ENCODE results near the gene HOXD4.

Gene HOXD4

DNA sequence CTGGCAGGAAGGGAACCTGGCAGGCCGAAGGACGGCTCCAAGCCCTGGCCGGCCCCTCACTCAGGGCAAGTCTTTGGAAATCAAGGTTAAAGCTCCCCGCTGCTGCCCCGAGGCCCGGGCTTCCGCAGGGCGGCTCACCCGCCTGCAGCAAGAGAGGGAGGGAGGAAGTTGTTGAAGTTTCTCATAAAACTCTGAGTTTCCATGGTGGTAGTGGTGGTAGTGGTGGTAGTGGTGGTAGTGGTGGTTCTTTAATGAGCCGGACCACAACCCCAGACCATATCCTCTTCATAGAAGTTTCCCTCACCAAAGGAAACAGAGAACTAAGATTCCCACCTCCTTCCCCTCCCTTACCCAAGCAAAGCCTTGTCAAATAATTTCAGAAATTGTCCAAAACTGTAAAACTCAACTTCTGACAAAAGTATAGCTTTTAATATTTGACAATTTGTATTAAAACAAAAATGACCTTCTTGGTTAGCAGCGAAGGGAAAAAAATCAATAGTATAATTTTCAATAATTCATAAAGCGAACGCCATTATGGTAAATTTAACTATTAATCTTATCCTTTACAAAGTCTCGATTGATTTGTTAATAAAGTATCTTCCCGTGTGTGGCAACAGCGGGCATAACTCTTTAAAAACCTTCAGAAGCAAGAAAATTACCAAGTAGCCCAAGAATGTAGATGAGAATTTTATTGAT is 36.3 kb upstream of the HOXD4 start:
- Histone ChIP-seq H3K4me1 (ENCODE audit: low read length) (peaks cover 8% of the 10 kb centered on the region), H3K9ac (ENCODE audit: low read length) (no peak overlapping the region), H3K79me2 (ENCODE audit: low read length) (no peaks in the 10 kb centered on the region), H3K9me3 (ENCODE audit: insufficient read depth, low read length) (no peaks in the 10 kb centered on the region), H3K4me2 (ENCODE audit: low read length) (no peak overlapping the region), H3K4me3 (ENCODE audit: low read length) (no peak overlapping the region), H4K20me1 (ENCODE audit: insufficient read depth, low read length) (no peaks in the 10 kb centered on the region), H2AFZ (ENCODE audit: low read depth, low read length) (no peak overlapping the region), H3K27ac (ENCODE audit: low read length) (no peak overlapping the region), H3K27me3 (ENCODE audit: low read depth, low read length) (no peaks in the 10 kb centered on the region), H3K36me3 (replicated peaks; ENCODE audit: low read depth, low read length) (no peaks in the 10 kb centered on the region)
- TF ChIP-seq, protein P1, sequence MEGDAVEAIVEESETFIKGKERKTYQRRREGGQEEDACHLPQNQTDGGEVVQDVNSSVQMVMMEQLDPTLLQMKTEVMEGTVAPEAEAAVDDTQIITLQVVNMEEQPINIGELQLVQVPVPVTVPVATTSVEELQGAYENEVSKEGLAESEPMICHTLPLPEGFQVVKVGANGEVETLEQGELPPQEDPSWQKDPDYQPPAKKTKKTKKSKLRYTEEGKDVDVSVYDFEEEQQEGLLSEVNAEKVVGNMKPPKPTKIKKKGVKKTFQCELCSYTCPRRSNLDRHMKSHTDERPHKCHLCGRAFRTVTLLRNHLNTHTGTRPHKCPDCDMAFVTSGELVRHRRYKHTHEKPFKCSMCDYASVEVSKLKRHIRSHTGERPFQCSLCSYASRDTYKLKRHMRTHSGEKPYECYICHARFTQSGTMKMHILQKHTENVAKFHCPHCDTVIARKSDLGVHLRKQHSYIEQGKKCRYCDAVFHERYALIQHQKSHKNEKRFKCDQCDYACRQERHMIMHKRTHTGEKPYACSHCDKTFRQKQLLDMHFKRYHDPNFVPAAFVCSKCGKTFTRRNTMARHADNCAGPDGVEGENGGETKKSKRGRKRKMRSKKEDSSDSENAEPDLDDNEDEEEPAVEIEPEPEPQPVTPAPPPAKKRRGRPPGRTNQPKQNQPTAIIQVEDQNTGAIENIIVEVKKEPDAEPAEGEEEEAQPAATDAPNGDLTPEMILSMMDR (IDR thresholded peaks at IDR 0.05; ENCODE audit: low read depth, low read length), result no peak
- no peak for TF ChIP-seq EZH2phosphoT487 (IDR thresholded peaks at IDR 0.05; ENCODE audit: low read depth)

DNA sequence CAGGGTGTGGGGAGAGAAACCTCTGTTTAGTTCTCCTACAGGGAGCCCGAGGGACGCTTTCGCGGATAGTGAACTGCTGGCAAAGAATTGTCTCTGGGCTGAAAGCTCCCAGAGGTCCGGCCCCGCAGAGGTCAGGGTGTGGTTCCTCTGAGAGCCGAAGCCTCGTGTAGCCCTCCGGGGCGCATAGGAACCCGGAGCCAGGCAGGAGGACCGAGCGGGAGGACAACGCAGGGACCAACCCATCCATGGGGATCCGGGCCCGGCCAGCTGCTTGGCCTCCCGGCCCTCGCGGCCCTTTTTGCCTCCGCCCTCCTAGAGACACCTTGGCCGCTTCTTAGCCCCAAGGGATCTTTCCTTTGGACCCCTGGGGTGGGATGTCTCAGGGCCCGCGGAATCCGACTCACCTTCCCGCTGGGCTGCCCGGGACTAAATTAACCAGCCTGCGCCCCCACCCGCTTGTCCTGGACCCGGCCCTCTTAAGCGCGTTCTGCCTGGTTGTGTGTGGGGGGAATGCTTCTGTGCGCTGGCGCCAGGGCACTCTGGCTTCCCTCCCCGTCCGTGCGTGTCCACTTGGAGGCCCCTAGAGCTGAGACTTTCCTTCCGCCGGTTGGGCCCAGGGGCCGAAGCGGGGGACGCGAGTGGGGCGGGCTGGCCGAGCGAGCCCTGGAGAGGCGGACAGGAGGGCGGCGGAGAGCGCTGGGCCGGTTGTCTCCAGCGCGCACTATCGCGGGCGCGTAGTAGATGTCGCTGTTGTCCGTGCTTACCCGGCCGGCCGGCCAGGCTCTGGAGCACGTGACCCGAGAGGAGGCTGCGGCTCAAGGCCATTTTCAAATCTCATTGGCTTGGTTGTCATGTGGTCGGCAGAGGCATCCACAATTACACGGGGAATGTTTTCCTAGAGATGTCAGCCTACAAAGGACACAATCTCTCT is 35.2 kb upstream of the HOXD4 start, which contains the start of gene HOXD10:
Gene HOXD10, plus strand, starts transcription at position 896 of the 931 bp plus-strand sequence. CDS start 56 bp downstream, outside the sequence.
- TF ChIP-seq, protein P1 (IDR thresholded peaks at IDR 0.05; ENCODE audit: low read depth, low read length), result no peak
- TF ChIP-seq EZH2phosphoT487 (IDR thresholded peaks at IDR 0.05; ENCODE audit: low read depth), result no peak
- H3K9me3 ChIP-seq (ENCODE audit: insufficient read depth, low read length), result no peaks in the 10 kb centered on the region
- H4K20me1 ChIP-seq (ENCODE audit: insufficient read depth, low read length), result no peaks in the 10 kb centered on the region
- no peak within 1 kb of the TSS for H3K4me3 ChIP-seq (ENCODE audit: low read length)
- H3K27ac ChIP-seq (ENCODE audit: low read length), result no peak within 1 kb of the TSS
- H3K79me2 ChIP-seq (ENCODE audit: low read length), result no peaks in the 10 kb centered on the region
- no peaks in the 10 kb centered on the region for H3K4me1 ChIP-seq (ENCODE audit: low read length)
- H3K27me3 ChIP-seq (ENCODE audit: low read depth, low read length), result no peaks in the 10 kb centered on the region
- no peaks in the 10 kb centered on the region for H3K36me3 ChIP-seq (replicated peaks; ENCODE audit: low read depth, low read length)
- H3K4me2 ChIP-seq (ENCODE audit: low read length), result no peak within 1 kb of the TSS
- no peak within 1 kb of the TSS for H3K9ac ChIP-seq (ENCODE audit: low read length)
- no peak within 1 kb of the TSS for H2AFZ ChIP-seq (ENCODE audit: low read depth, low read length)

DNA sequence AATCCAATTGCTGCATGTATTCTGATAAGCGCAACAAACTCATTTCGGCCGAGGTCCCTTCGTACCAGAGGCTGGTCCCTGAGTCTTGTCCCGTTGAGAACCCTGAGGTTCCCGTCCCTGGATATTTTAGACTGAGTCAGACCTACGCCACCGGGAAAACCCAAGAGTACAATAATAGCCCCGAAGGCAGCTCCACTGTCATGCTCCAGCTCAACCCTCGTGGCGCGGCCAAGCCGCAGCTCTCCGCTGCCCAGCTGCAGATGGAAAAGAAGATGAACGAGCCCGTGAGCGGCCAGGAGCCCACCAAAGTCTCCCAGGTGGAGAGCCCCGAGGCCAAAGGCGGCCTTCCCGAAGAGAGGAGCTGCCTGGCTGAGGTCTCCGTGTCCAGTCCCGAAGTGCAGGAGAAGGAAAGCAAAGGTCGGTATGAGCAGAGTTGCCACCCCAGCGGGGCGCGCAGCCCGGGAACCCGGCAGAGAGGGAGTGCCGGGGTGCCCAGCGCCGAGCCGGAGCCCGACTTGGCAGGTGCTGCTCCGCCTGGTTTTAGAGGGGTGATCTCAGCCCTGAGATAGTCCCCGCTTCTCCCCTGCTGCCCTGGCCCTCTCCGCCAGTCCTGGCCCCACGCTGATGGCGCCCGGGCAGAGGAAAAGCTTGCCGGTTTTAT is 34.1 kb upstream of the HOXD4 start:
- no peaks in the 10 kb centered on the region for H3K79me2 ChIP-seq (ENCODE audit: low read length)
- no peak overlapping the region for H3K9ac ChIP-seq (ENCODE audit: low read length)
- no peak overlapping the region for H3K27ac ChIP-seq (ENCODE audit: low read length)
- H3K4me1 ChIP-seq (ENCODE audit: low read length), result no peaks in the 10 kb centered on the region
- no peak for TF ChIP-seq EZH2phosphoT487 (IDR thresholded peaks at IDR 0.05; ENCODE audit: low read depth)
- TF ChIP-seq, protein P1 (IDR thresholded peaks at IDR 0.05; ENCODE audit: low read depth, low read length), result no peak
- no peak overlapping the region for H2AFZ ChIP-seq (ENCODE audit: low read depth, low read length)
- H3K27me3 ChIP-seq (ENCODE audit: low read depth, low read length), result no peaks in the 10 kb centered on the region
- no peak overlapping the region for H3K4me3 ChIP-seq (ENCODE audit: low read length)
- no peak overlapping the region for H3K4me2 ChIP-seq (ENCODE audit: low read length)
- no peaks in the 10 kb centered on the region for H3K36me3 ChIP-seq (replicated peaks; ENCODE audit: low read depth, low read length)
- no peaks in the 10 kb centered on the region for H4K20me1 ChIP-seq (ENCODE audit: insufficient read depth, low read length)
- H3K9me3 ChIP-seq (ENCODE audit: insufficient read depth, low read length), result no peaks in the 10 kb centered on the region

All from OCI-LY3 (cell line).